ENCODE results near the gene DCHS2. TPM values are rescaled to one million over a fixed set of nuclear protein-coding genes. Genes with fewer than 3 reads are reported as not detected.

Gene DCHS2
- total and polyA plus RNA-seq, 10 of the 15 experiments (the other 5 are each of a cell fraction or from before 2014, with no cell fraction given) = 0.01 to 0.31 (median 0.06) TPM; not detected in 3

- ATAC-seq (no peak), DNase-seq (ENCODE audit: low read depth, low spot score) (no peak), FAIRE-seq (no peak)
- Histone ChIP-seq H3K79me2 (ENCODE audit: control insufficient read depth, insufficient read depth, low read length) (no peaks in the 10 kb centered on the region), H3K9ac (ENCODE audit: control insufficient read depth, insufficient read depth, low read length) (no peak overlapping the region), H3K4me2 (ENCODE audit: control insufficient read depth, insufficient read depth) (no peak overlapping the region), H3K27ac (ENCODE audit: control insufficient read depth, insufficient read depth) (no peak overlapping the region), H2AFZ (ENCODE audit: control insufficient read depth, low read depth, low read length) (no peak overlapping the region), H4K20me1 (ENCODE audit: control insufficient read depth, insufficient read depth) (no peaks in the 10 kb centered on the region), H3K4me3 (no peak overlapping the region), H3K9me3 (replicated peaks; ENCODE audit: control insufficient read depth, insufficient read depth, low read length) (no peaks in the 10 kb centered on the region), H3K27me3 (replicated peaks in 1 of 2; ENCODE audit: control insufficient read depth in 2 of 2, insufficient read depth in 2 of 2, low read length in 1 of 2) (no peaks in the 10 kb centered on the region), H3K4me1 (ENCODE audit: control insufficient read depth, insufficient read depth, low read length) (no peaks in the 10 kb centered on the region), H3K36me3 (ENCODE audit: control insufficient read depth in 2 of 2, insufficient read depth in 2 of 2, low read length in 1 of 2) (no peaks in the 10 kb centered on the region)
- in situ Hi-C loops (cut with MboI) (no loop called here), intact Hi-C loops (cut with micrococcal nuclease; ENCODE audit: unreplicated experiment) (no loop called here)
- CTCF ChIA-PET = no interaction called here
- POLR2A ChIA-PET = no interaction called here
- TF ChIP-seq ZNF687 (IDR thresholded peaks at IDR 0.05) = no peak
- no peak for TF ChIP-seq ZSCAN29 (IDR thresholded peaks at IDR 0.05)
- no peak for TF ChIP-seq CEBPB (IDR thresholded peaks at IDR 0.05; ENCODE audit: borderline replicate concordance in 1 of 2, low read depth in 2 of 2, low read length in 2 of 2)
- TF ChIP-seq LARP7 (IDR thresholded peaks at IDR 0.05) = no peak
- no peak for TF ChIP-seq PRDM15 (CRISPR knock-in tag; IDR thresholded peaks at IDR 0.05)
- TF ChIP-seq ESRRA (IDR thresholded peaks at IDR 0.05; ENCODE audit: low read length) = no peak
- TF ChIP-seq TARDBP (IDR thresholded peaks at IDR 0.05; ENCODE audit: borderline replicate concordance) = no peak
- no peak for TF ChIP-seq JUND (IDR thresholded peaks at IDR 0.05; ENCODE audit: low read depth, low read length)
- no peak for TF ChIP-seq RAD21 (IDR thresholded peaks at IDR 0.05; ENCODE audit: insufficient read depth, low read depth, low read length)
- RAD21 ChIA-PET (ENCODE audit: unreplicated experiment) = no interaction called here
- 0% methylated on average over 1 of the region's 1 CpG for whole genome bisulfite sequencing (ENCODE audit: insufficient coverage, insufficient replicate concordance, low lambda C conversion rate, missing lambda C conversion rate)
- no TSS peak for BruUV-seq (replicated peaks)
- SMC1A ChIA-PET (ENCODE audit: uncharacterized antibody, unreplicated experiment) = no interaction called here
Measured at GRCh38 chr4:154308207-154308606, 183.4 kb downstream of the DCHS2 start.

Data from GM12878 (cell line).